Epithelial cell of prostate (primary cell): Measurements from ENCODE around the gene SKOR1.

Source experiments
- DNase-seq: peaks from one replicate; pipeline ENCODE4 v3.0.0-alpha.2; 2011; ENCODE audit warnings: low read depth, low spot score
- H3K27ac ChIP-seq: fragments of 450-650 bp; 2 replicates; pipeline ENCODE4 v1.5.1; 2017; ENCODE audit warnings: mild to moderate bottlenecking

SKOR1 gene

GRCh38 chr15:67824976-67825880, at the start of gene SKOR1:
Gene SKOR1 (plus strand): TSS chr15:67825509. CDS start chr15:67825603, 94 bp downstream.
- DNase-seq: no peak
- H3K27ac ChIP-seq: no peak within 1 kb of the TSS

- DNase-seq: no peak
- no peak overlapping the region for H3K27ac ChIP-seq
Measured at GRCh38 chr15:67775998-67776397, 49.3 kb upstream of the SKOR1 start.

GRCh38 chr15:67776600-67776999, 48.7 kb upstream of the SKOR1 start:
- no peak overlapping the region for H3K27ac ChIP-seq
- no peak for DNase-seq

GRCh38 chr15:67777071-67777470, 48.2 kb upstream of the SKOR1 start:
- no peak for DNase-seq
- H3K27ac ChIP-seq: no peak overlapping the region

GRCh38 chr15:67777773-67778172, 47.5 kb upstream of the SKOR1 start:
- no peak overlapping the region for H3K27ac ChIP-seq
- no peak for DNase-seq

GRCh38 chr15:67778968-67779548, 46.3 kb upstream of the SKOR1 start:
- no peak for DNase-seq
- H3K27ac ChIP-seq: no peak overlapping the region

GRCh38 chr15:67779549-67780111, 45.7 kb upstream of the SKOR1 start:
- no peak for DNase-seq
- no peak overlapping the region for H3K27ac ChIP-seq

GRCh38 chr15:67781061-67781460, 44.2 kb upstream of the SKOR1 start:
- H3K27ac ChIP-seq: no peak overlapping the region
- DNase-seq: no peak

GRCh38 chr15:67781907-67782690, 43.2 kb upstream of the SKOR1 start:
- no peak for DNase-seq
- no peak overlapping the region for H3K27ac ChIP-seq

- no peak for DNase-seq
- no peak overlapping the region for H3K27ac ChIP-seq
Measured at GRCh38 chr15:67782691-67782991, 42.7 kb upstream of the SKOR1 start.

- no peak for DNase-seq
- H3K27ac ChIP-seq: no peak overlapping the region
Measured at GRCh38 chr15:67783303-67783702, 42.0 kb upstream of the SKOR1 start.

GRCh38 chr15:67784090-67784781, 41.1 kb upstream of the SKOR1 start:
- no peak overlapping the region for H3K27ac ChIP-seq
- no peak for DNase-seq

GRCh38 chr15:67784856-67785430, 40.4 kb upstream of the SKOR1 start:
- DNase-seq: no peak
- no peak overlapping the region for H3K27ac ChIP-seq

- DNase-seq: no peak
Measured at GRCh38 chr15:67785431-67785830, 39.9 kb upstream of the SKOR1 start.

GRCh38 chr15:67786646-67787045, 38.7 kb upstream of the SKOR1 start:
- no peak overlapping the region for H3K27ac ChIP-seq

More at GRCh38 chr15:67785431-67785830, 39.9 kb upstream of the SKOR1 start:
- H3K27ac ChIP-seq: no peak overlapping the region

GRCh38 chr15:67788986-67789385, 36.3 kb upstream of the SKOR1 start:
- no peak overlapping the region for H3K27ac ChIP-seq
- DNase-seq: no peak

More at GRCh38 chr15:67786646-67787045, 38.7 kb upstream of the SKOR1 start:
- DNase-seq: no peak

GRCh38 chr15:67790610-67791319, 34.5 kb upstream of the SKOR1 start:
- H3K27ac ChIP-seq: no peak overlapping the region
- DNase-seq: no peak

GRCh38 chr15:67792250-67792942, 32.9 kb upstream of the SKOR1 start:
- DNase-seq: no peak
- H3K27ac ChIP-seq: no peak overlapping the region
